Measurements from ENCODE around the gene ROR1.

- TF ChIP-seq EZH2phosphoT487 (IDR thresholded peaks at IDR 0.05; ENCODE audit: borderline replicate concordance, low read depth) (no peak), POLR2AphosphoS5 (IDR thresholded peaks at IDR 0.05; ENCODE audit: low read depth, low read length) (no peak), EP300 (IDR thresholded peaks at IDR 0.05; ENCODE audit: borderline replicate concordance in 1 of 2, low read depth in 1 of 2, low read length in 1 of 2) (no peak), CTCF (IDR thresholded peaks at IDR 0.05) (peak; percentile 46), RFX5 (IDR thresholded peaks at IDR 0.05; ENCODE audit: low read length) (no peak)
Observed at GRCh38 chr1:63915121-63915520, 141.3 kb downstream of the ROR1 start.
